Measurements from ENCODE around the gene SMIM33. TPM values are rescaled to one million over a fixed set of nuclear protein-coding genes. Genes with fewer than 3 reads are reported as not detected.

The SMIM33 gene
- polyA plus RNA-seq, 1 of the 3 experiments (the other 2 are of a cell fraction): not detected

GRCh38 chr5:139439013-139439903 lies 31.5 kb upstream of the SMIM33 start, which contains the start of gene DNAJC18:
Gene DNAJC18, minus strand, starts transcription at chr5:139439525. Its CDS starts 80 bp downstream, at chr5:139439445.
- CTCF ChIA-PET: interaction anchor here (0.8 to 1.4 kb wide), 5 partner anchors 17 to 74 kb away, joined by 3 to 8 read pairs (median 3); partner anchors contain the start of gene SPATA24

More at GRCh38 chr5:139439013-139439903, 31.5 kb upstream of the SMIM33 start, which contains the start of gene DNAJC18:
- peaks cover 10% of the 10 kb centered on the region in 2 experiments; a peak in 3 of 4 replicates for H3K4me1 ChIP-seq (ENCODE audit: control insufficient read depth in 1 of 2, insufficient read depth in 2 of 2, low read depth in 1 of 2, low read length in 1 of 2)
- peaks cover 10% of the 10 kb centered on the region for H3F3A ChIP-seq (replicated peaks; ENCODE audit: insufficient read depth)
- peak within 1 kb of the TSS; percentile 96 for H3K9ac ChIP-seq
- H3K9me3 ChIP-seq: no peaks in the 10 kb centered on the region
- peak within 1 kb of the TSS; percentile 97 for H3K4me2 ChIP-seq
- H2AFZ ChIP-seq (ENCODE audit: low read depth): peak within 1 kb of the TSS; percentile 94
- WGBS (ENCODE audit: low lambda C conversion rate): 1% methylated on average over 17 of the region's 49 CpGs
- no peak for TF ChIP-seq CTCF (IDR thresholded peaks at IDR 0.05)
- TF ChIP-seq FOXM1 (IDR thresholded peaks at IDR 0.05; ENCODE audit: low read depth): no peak
- no peak for TF ChIP-seq GABPA (IDR thresholded peaks at IDR 0.05; ENCODE audit: low read depth)
- peak; percentile 68 for TF ChIP-seq POLR2AphosphoS5 (IDR thresholded peaks at IDR 0.05; ENCODE audit: low read depth, low read length)
- peak; percentile 62 for TF ChIP-seq CHD2 (IDR thresholded peaks at IDR 0.05; ENCODE audit: low read length, partially characterized antibody)
- no peak for TF ChIP-seq MXI1 (IDR thresholded peaks at IDR 0.05; ENCODE audit: low read depth, low read length)
- TF ChIP-seq NFIC (IDR thresholded peaks at IDR 0.05; ENCODE audit: borderline replicate concordance): no peak
- no peak for TF ChIP-seq RXRA (IDR thresholded peaks at IDR 0.05; ENCODE audit: borderline replicate concordance, low read depth)
- TF ChIP-seq FOXJ3 (CRISPR knock-in tag; IDR thresholded peaks at IDR 0.05): no peak
- TF ChIP-seq GATA2 (CRISPR knock-in tag; IDR thresholded peaks at IDR 0.05): peak; percentile 89
- TF ChIP-seq RFX5 (IDR thresholded peaks at IDR 0.05; ENCODE audit: low read length): no peak
- no peak for TF ChIP-seq NRF1 (IDR thresholded peaks at IDR 0.05; ENCODE audit: low read depth, low read length)
- TF ChIP-seq EP300 (IDR thresholded peaks at IDR 0.05; ENCODE audit: borderline replicate concordance in 1 of 2, low read depth in 1 of 2, low read length in 1 of 2): no peak
- TF ChIP-seq IRF3 (IDR thresholded peaks at IDR 0.05; ENCODE audit: low read depth, low read length): no peak
- peak; percentile 54; the same call in 1 of the 2 replicates for TF ChIP-seq TAF1 (IDR thresholded peaks at IDR 0.05; ENCODE audit: borderline replicate concordance, low read depth, low read length)
- TF ChIP-seq REST (IDR thresholded peaks at IDR 0.05; ENCODE audit: low read depth, low read length): 0 out of 2 replicates have a peak, but pooled peaks have one; percentile 2
- TF ChIP-seq RCOR1 (IDR thresholded peaks at IDR 0.05; ENCODE audit: low read length): 0 out of 2 replicates have a peak, but pooled peaks have one; percentile 26
- TF ChIP-seq YY1 (IDR thresholded peaks at IDR 0.05; ENCODE audit: low read depth): peak; percentile 79
- TF ChIP-seq ELF1 (IDR thresholded peaks at IDR 0.05): no peak
- 0 out of 2 replicates have a peak, but pooled peaks have one; percentile 4 for TF ChIP-seq RAD21 (IDR thresholded peaks at IDR 0.05; ENCODE audit: low read length)
- TF ChIP-seq TCF12 (IDR thresholded peaks at IDR 0.05): peak; percentile 16; the same call in 1 of the 2 replicates
- no peak for TF ChIP-seq USF1 (IDR thresholded peaks at IDR 0.05; ENCODE audit: borderline replicate concordance, low read depth)
- TF ChIP-seq MAX (IDR thresholded peaks at IDR 0.05; ENCODE audit: low read depth): peak; percentile 77; the same call in 1 of the 2 replicates
- no peak for TF ChIP-seq EZH2phosphoT487 (IDR thresholded peaks at IDR 0.05; ENCODE audit: borderline replicate concordance, low read depth)
- no peaks in the 10 kb centered on the region for H3K79me2 ChIP-seq (ENCODE audit: insufficient read depth)
- POLR2A ChIA-PET: interaction anchor here (0.6 to 1.3 kb wide), 7 partner anchors 9 to 122 kb away, joined by 3 to 8 read pairs (median 6); partner anchors contain the start of genes SPATA24 and UBE2D2
- H3K27ac ChIP-seq (ENCODE audit: low read depth in 2 of 2, low read length in 1 of 2): peak within 1 kb of the TSS; percentile 88 to 89
- H4K20me1 ChIP-seq (ENCODE audit: insufficient read depth): no peaks in the 10 kb centered on the region
- H3K27me3 ChIP-seq (ENCODE audit: insufficient read depth): no peaks in the 10 kb centered on the region
- no peaks in the 10 kb centered on the region for H3K9me2 ChIP-seq
- DNase-seq: peak; percentile 95
- peaks cover 0 to 9% of the 10 kb centered on the region in 2 experiments for H3K36me3 ChIP-seq (replicated peaks in 1 of 2; ENCODE audit: control insufficient read depth in 1 of 2, insufficient read depth in 2 of 2, low read length in 1 of 2)
- peak within 1 kb of the TSS; percentile 69 to 90 for H3K4me3 ChIP-seq (ENCODE audit: low read depth in 2 of 2, low read length in 1 of 2)
